WTC11 (cell line): Measurements from ENCODE around the gene AP5Z1. TPM values are rescaled to one million over a fixed set of nuclear protein-coding genes. Genes with fewer than 3 reads are reported as not detected.
A peak's percentile ranks its signal among the peaks of the same experiment; 100 is the strongest.

Source experiments
- ATAC-seq: fragments of 200-7000 bp; cut with Tn5 transposase; 2 replicates; pipeline ENCODE4 v1.10.0; 2021; ENCODE audit warnings: mild to moderate bottlenecking, moderate library complexity
- CTCF ChIA-PET: fragments of 300-600 bp; sonication (Branson Sonifier 250); formaldehyde crosslinking; loops from one replicate; lab custom pipeline; 2021; ENCODE audit warnings: antibody characterized with exemption; lab: Charles Lee
- POLR2A ChIA-PET: fragments of 350-600 bp; sonication (Branson Sonifier 250); formaldehyde crosslinking; loops from one replicate; lab custom pipeline; 2021; ENCODE audit warnings: antibody characterized with exemption; lab: Charles Lee
- DNase-seq: peaks from one replicate; pipeline ENCODE4 v3.0.0; 2021; ENCODE audit warnings: low spot score
- H3K27ac Mint-ChIP-seq: 2 replicates; pipeline ENCODE4 v1.8.0; 2021; ENCODE audit warnings: mixed read lengths
- H3K27me3 Mint-ChIP-seq: 2 replicates; pipeline ENCODE4 v1.8.0; 2021; ENCODE audit warnings: low read depth, mild to moderate bottlenecking, moderate library complexity, mixed read lengths
- H3K36me3 Mint-ChIP-seq: 2 replicates; pipeline ENCODE4 v1.8.0; 2021; ENCODE audit warnings: mixed read lengths
- H3K4me1 Mint-ChIP-seq: 2 replicates; pipeline ENCODE4 v1.8.0; 2022; ENCODE audit warnings: mixed read lengths
- H3K4me3 Mint-ChIP-seq: 2 replicates; pipeline ENCODE4 v1.8.0; 2021; ENCODE audit warnings: mild to moderate bottlenecking, moderate library complexity, mixed read lengths
- H3K9me3 Mint-ChIP-seq: 2 replicates; pipeline ENCODE4 v1.8.0; 2021; ENCODE audit warnings: mixed read lengths
- CBFB ChIP-seq: sonication (generic); formaldehyde crosslinking; IDR thresholded peaks from 2 replicates; pipeline ENCODE4 v1.8.1; 2022; ENCODE audit warnings: mild to moderate bottlenecking, low read depth, missing genetic modification reagents
- E2F1 ChIP-seq: sonication (generic); formaldehyde crosslinking; IDR thresholded peaks from 2 replicates; pipeline ENCODE4 v1.8.0; 2022; ENCODE audit warnings: mild to moderate bottlenecking, missing genetic modification reagents
- ESRRA ChIP-seq: sonication (generic); formaldehyde crosslinking; IDR thresholded peaks from 2 replicates; pipeline ENCODE4 v1.8.1; 2022; ENCODE audit warnings: mild to moderate bottlenecking, missing genetic modification reagents, borderline replicate concordance
- FOXP1 ChIP-seq: sonication (generic); formaldehyde crosslinking; IDR thresholded peaks from 2 replicates; pipeline ENCODE4 v1.8.0; 2022; ENCODE audit warnings: missing genetic modification reagents, mild to moderate bottlenecking, moderate library complexity, borderline replicate concordance
- GTF2I ChIP-seq: fragments of 250-450 bp; sonication (Bioruptor Pico); conservative IDR thresholded peaks from 2 replicates; pipeline ENCODE4 v1.4.0; 2021; ENCODE audit warnings: mild to moderate bottlenecking
- HMGA2 ChIP-seq: fragments of 250-450 bp; sonication (Bioruptor Pico); IDR thresholded peaks from 2 replicates; pipeline ENCODE4 v1.4.0; 2021; ENCODE audit warnings: mild to moderate bottlenecking, moderate library complexity
- IRF2 ChIP-seq: sonication (generic); formaldehyde crosslinking; IDR thresholded peaks from 2 replicates; pipeline ENCODE4 v1.8.0; 2022; ENCODE audit warnings: low read depth, missing genetic modification reagents, borderline replicate concordance
- JUN ChIP-seq: sonication (generic); formaldehyde crosslinking; IDR thresholded peaks from 2 replicates; pipeline ENCODE4 v1.8.0; 2023; ENCODE audit warnings: mild to moderate bottlenecking, missing genetic modification reagents
- NR3C1 ChIP-seq: sonication (generic); formaldehyde crosslinking; conservative IDR thresholded peaks from 2 replicates; pipeline ENCODE4 v1.8.1; 2023; ENCODE audit warnings: low read depth, mild to moderate bottlenecking, missing genetic modification reagents
- PRRX2 ChIP-seq: fragments of 250-450 bp; sonication (Bioruptor Pico); IDR thresholded peaks from 2 replicates; pipeline ENCODE4 v1.8.0; 2021; ENCODE audit warnings: mild to moderate bottlenecking
- RELA ChIP-seq: sonication (generic); formaldehyde crosslinking; IDR thresholded peaks from 2 replicates; pipeline ENCODE4 v1.8.1; 2022; ENCODE audit warnings: missing genetic modification reagents, mild to moderate bottlenecking, borderline replicate concordance
- RORB ChIP-seq: fragments of 250-450 bp; sonication (Bioruptor Pico); IDR thresholded peaks from 2 replicates; pipeline ENCODE4 v1.9.0; 2021; ENCODE audit warnings: mild to moderate bottlenecking
- SMAD4 ChIP-seq: sonication (generic); formaldehyde crosslinking; IDR thresholded peaks from 2 replicates; pipeline ENCODE4 v1.8.0; 2022; ENCODE audit warnings: mild to moderate bottlenecking, missing genetic modification reagents
- SOX15 ChIP-seq: fragments of 250-450 bp; sonication (Bioruptor Pico); IDR thresholded peaks from 2 replicates; pipeline ENCODE4 v1.9.0; 2021; ENCODE audit warnings: mild to moderate bottlenecking
- SP1 ChIP-seq: sonication (generic); formaldehyde crosslinking; conservative IDR thresholded peaks from 2 replicates; pipeline ENCODE4 v1.8.1; 2022; ENCODE audit warnings: missing genetic modification reagents
- USF2 ChIP-seq: sonication (generic); formaldehyde crosslinking; IDR thresholded peaks from 2 replicates; pipeline ENCODE4 v1.8.1; 2023; ENCODE audit warnings: mild to moderate bottlenecking, missing genetic modification reagents, moderate library complexity
- ZNF425 ChIP-seq: fragments of 250-450 bp; sonication (Bioruptor Pico); conservative IDR thresholded peaks from 2 replicates; pipeline ENCODE4 v1.9.0; 2021; ENCODE audit warnings: mild to moderate bottlenecking
- total RNA-seq: library from RNA; stranded (reverse); gene quantifications from 3 replicates; pipeline ENCODE4 v1.2.3, GENCODE V29; 2021
- TF ChIP-seq, protein P1 (sequence below): fragments of 200-600 bp; IDR thresholded peaks from 2 replicates; pipeline ENCODE4 v1.8.0; 2022; ENCODE audit warnings: antibody characterized with exemption
- TF ChIP-seq, protein P2 (sequence below): sonication (generic); formaldehyde crosslinking; IDR thresholded peaks from 2 replicates; pipeline ENCODE4 v1.8.0; 2022; ENCODE audit warnings: mild to moderate bottlenecking, missing genetic modification reagents
- TF ChIP-seq, protein P3 (sequence below): sonication (generic); formaldehyde crosslinking; IDR thresholded peaks from 2 replicates; pipeline ENCODE4 v1.8.1; 2022; ENCODE audit warnings: mild to moderate bottlenecking, missing genetic modification reagents, moderate library complexity, borderline replicate concordance
- TF ChIP-seq, protein P4 (sequence below): sonication (generic); formaldehyde crosslinking; IDR thresholded peaks from 2 replicates; pipeline ENCODE4 v1.8.1; 2022; ENCODE audit warnings: low read depth, mild to moderate bottlenecking, moderate library complexity, missing genetic modification reagents, borderline replicate concordance

The AP5Z1 gene
- total RNA-seq, 1 experiment from 2014 or later: 29.4 TPM

DNA sequence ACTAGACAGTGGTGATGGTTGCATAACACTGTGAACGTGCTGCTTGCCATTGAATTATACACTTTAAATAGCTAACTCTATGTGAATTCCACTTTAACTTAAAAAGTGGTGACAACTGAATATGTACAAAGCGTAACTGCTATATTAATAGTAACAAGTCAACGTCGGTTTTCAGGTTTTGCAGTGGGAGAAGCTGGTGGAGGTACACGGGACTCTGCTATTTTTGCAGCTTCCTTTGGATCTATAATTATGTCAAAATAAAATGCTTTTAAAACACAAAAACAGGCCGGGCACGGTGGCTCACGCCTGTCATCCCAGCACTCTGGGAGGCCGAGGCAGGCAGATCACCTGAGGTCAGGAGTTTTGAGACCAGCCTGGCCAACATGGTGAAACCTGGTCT, 21.0 kb downstream of the AP5Z1 start:
- ATAC-seq (no peak), DNase-seq (no peak)
- Mint-ChIP-seq H3K4me3 (no peak overlapping the region), H3K9me3 (no peaks in the 10 kb centered on the region), H3K4me1 (peaks cover 5% of the 10 kb centered on the region), H3K36me3 (peaks cover 3% of the 10 kb centered on the region; the same call in 1 of the 2 replicates), H3K27ac (no peak overlapping the region), H3K27me3 (no peaks in the 10 kb centered on the region)
- TF ChIP-seq PRRX2 (CRISPR knock-in tag) (no peak), SP1 (CRISPR knock-in tag) (no peak), SMAD4 (CRISPR knock-in tag) (no peak), ZNF425 (CRISPR knock-in tag) (no peak), ESRRA (CRISPR knock-in tag) (no peak), SOX15 (no peak), CBFB (CRISPR knock-in tag) (no peak), FOXP1 (CRISPR knock-in tag) (no peak), RORB (CRISPR knock-in tag) (no peak), IRF2 (CRISPR knock-in tag) (no peak), NR3C1 (CRISPR knock-in tag) (no peak)
- ChIA-PET CTCF (interaction anchor here (0.6 to 4.4 kb wide), 5 partner anchors 34 to 369 kb away, joined by 3 to 36 read pairs (median 8); partner anchors contain the start of gene RADIL), POLR2A (no interaction called here)

DNA sequence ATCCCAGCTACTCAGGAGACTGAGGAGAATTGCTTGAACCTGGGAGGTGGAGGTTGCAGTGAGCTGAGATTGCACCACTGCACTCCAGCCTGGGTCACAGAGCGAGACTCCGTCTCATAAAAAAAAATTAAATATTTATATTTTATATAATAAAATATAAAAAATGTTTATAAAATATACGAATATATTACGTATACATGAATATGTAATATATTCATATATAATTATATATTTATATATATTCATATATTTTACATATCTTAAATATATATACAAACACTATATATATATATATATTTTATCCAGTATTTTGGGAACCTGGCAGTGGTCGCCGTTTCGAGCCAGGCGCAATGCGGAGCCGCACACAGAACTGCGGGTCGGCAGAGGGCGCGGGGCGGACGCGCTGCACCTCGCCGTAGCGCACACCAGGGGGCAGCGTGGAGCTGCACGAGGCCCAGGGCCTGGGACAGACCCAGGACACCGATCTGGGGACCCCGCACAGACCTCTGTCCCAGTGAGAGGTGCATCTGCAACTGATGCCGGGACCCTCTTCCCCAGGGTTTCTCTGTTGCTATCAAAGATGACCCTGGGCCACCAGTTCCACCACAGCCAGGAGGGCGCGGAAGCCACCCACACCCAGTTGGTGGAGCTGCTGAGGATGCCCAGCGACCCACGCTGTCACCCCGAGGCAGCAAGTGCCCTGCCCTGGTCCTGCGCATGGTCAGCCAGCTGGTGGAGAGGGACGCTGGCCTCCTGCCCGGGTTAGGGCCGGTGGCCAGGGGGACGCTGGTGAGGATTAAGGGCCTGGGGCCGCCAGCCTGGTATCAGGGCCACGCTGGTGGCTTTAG, 22.7 kb downstream of the AP5Z1 start:
- Mint-ChIP-seq H3K27me3 (no peaks in the 10 kb centered on the region), H3K27ac (no peak overlapping the region), H3K4me1 (peaks cover 5% of the 10 kb centered on the region), H3K4me3 (no peak overlapping the region), H3K9me3 (no peaks in the 10 kb centered on the region), H3K36me3 (no peaks in the 10 kb centered on the region)
- POLR2A ChIA-PET: no interaction called here
- ATAC-seq (peak; percentile 92), DNase-seq (peak; percentile 83)
- CTCF ChIA-PET: interaction anchor here (0.5 to 4.4 kb wide), 24 partner anchors 9 to 1187 kb away, joined by 3 to 36 read pairs (median 4); partner anchors contain the start of genes AP5Z1 and RADIL
- TF ChIP-seq USF2 (CRISPR knock-in tag) (no peak), HMGA2 (CRISPR knock-in tag) (peak; percentile 99)
- TF ChIP-seq, protein P1, sequence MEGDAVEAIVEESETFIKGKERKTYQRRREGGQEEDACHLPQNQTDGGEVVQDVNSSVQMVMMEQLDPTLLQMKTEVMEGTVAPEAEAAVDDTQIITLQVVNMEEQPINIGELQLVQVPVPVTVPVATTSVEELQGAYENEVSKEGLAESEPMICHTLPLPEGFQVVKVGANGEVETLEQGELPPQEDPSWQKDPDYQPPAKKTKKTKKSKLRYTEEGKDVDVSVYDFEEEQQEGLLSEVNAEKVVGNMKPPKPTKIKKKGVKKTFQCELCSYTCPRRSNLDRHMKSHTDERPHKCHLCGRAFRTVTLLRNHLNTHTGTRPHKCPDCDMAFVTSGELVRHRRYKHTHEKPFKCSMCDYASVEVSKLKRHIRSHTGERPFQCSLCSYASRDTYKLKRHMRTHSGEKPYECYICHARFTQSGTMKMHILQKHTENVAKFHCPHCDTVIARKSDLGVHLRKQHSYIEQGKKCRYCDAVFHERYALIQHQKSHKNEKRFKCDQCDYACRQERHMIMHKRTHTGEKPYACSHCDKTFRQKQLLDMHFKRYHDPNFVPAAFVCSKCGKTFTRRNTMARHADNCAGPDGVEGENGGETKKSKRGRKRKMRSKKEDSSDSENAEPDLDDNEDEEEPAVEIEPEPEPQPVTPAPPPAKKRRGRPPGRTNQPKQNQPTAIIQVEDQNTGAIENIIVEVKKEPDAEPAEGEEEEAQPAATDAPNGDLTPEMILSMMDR: peak; percentile 81
- TF ChIP-seq, protein P2, sequence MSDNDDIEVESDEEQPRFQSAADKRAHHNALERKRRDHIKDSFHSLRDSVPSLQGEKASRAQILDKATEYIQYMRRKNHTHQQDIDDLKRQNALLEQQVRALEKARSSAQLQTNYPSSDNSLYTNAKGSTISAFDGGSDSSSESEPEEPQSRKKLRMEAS: 0 out of 2 replicates have a peak, but pooled peaks have one; percentile 34

DNA sequence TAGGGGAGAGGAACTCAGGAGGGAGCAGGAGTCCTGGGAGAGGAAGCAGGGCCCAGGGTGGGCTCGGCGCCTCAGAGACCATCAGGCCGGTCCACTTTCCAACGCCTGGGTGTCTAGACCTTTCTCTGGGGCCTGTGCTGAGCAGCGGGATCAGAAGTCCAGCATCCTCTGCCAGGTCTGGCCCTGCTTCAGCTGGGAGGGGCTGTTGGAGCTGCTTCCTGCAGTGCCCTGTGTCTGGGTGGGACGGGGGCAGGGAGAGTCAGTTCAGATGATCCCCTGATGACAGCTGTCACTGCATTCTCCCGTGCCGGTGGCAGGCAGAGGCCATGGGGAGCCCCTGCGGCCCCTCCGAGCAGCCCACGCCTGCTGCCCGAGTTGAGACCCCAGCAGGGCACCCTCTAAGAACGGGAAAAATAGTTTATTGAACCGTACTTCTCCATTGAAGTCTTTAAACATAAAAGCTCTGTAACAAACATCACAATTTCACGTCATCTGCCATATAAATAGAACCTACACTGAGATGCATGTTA, 23.3 kb downstream of the AP5Z1 start:
- Mint-ChIP-seq H3K9me3 (no peaks in the 10 kb centered on the region), H3K4me3 (no peak overlapping the region), H3K36me3 (no peaks in the 10 kb centered on the region), H3K27me3 (no peaks in the 10 kb centered on the region), H3K27ac (no peak overlapping the region), H3K4me1 (peaks cover 5% of the 10 kb centered on the region)
- DNase-seq (no peak), ATAC-seq (no peak)
- POLR2A ChIA-PET: no interaction called here
- CTCF ChIA-PET: interaction anchor here (0.5 to 4.4 kb wide), 23 partner anchors 8 to 751 kb away, joined by 3 to 36 read pairs (median 4); partner anchors contain the start of genes AP5Z1 and RADIL
- TF ChIP-seq RELA (no peak), ESRRA (CRISPR knock-in tag) (no peak), USF2 (CRISPR knock-in tag) (no peak), E2F1 (CRISPR knock-in tag) (no peak), JUN (CRISPR knock-in tag) (no peak), GTF2I (CRISPR knock-in tag) (no peak)
- TF ChIP-seq, protein P3, sequence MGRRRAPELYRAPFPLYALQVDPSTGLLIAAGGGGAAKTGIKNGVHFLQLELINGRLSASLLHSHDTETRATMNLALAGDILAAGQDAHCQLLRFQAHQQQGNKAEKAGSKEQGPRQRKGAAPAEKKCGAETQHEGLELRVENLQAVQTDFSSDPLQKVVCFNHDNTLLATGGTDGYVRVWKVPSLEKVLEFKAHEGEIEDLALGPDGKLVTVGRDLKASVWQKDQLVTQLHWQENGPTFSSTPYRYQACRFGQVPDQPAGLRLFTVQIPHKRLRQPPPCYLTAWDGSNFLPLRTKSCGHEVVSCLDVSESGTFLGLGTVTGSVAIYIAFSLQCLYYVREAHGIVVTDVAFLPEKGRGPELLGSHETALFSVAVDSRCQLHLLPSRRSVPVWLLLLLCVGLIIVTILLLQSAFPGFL (CRISPR knock-in tag): no peak
- TF ChIP-seq, protein P4, sequence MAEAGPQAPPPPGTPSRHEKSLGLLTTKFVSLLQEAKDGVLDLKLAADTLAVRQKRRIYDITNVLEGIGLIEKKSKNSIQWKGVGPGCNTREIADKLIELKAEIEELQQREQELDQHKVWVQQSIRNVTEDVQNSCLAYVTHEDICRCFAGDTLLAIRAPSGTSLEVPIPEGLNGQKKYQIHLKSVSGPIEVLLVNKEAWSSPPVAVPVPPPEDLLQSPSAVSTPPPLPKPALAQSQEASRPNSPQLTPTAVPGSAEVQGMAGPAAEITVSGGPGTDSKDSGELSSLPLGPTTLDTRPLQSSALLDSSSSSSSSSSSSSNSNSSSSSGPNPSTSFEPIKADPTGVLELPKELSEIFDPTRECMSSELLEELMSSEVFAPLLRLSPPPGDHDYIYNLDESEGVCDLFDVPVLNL: no peak
